Skin of body (tissue), 2 donors: ENCODE results near the gene S100A4. TPM values are rescaled to one million over a fixed set of nuclear protein-coding genes. Genes with fewer than 3 reads are reported as not detected.
"Not testable (repeated sequence)": the region's sequence is repeated elsewhere in the genome, so short reads cannot be mapped to it uniquely, and the experiment has no call there.

ENCODE experiments used
- DNase-seq: peaks from one replicate; lab custom pipeline; 2025; lab: John Stamatoyannopoulos, UW
- total RNA-seq: library from RNA; depleted of rRNA; stranded (reverse); fragments of >200 nt; gene quantifications from one replicate; pipeline ENCODE4 v1.2.3, GENCODE V29; 2014

Gene S100A4
- total RNA-seq, result 102 TPM

- peak; percentile 96 for DNase-seq
Measured at GRCh38 chr1:153545067-153546055, at the start of gene S100A4. Gene S100A4 (minus strand): TSS chr1:153545806. CDS start chr1:153544794, 1,012 bp downstream.

- no peak for DNase-seq
Measured at GRCh38 chr1:153592748-153593147, 47.1 kb upstream of the S100A4 start.

GRCh38 chr1:153588482-153588881 lies 42.9 kb upstream of the S100A4 start:
- no peak for DNase-seq

- not testable (repeated sequence) for DNase-seq
Measured at GRCh38 chr1:153588033-153588432, 42.4 kb upstream of the S100A4 start.

GRCh38 chr1:153587314-153587713 lies 41.7 kb upstream of the S100A4 start:
- no peak for DNase-seq

- DNase-seq, result no peak
Measured at GRCh38 chr1:153586347-153586746, 40.7 kb upstream of the S100A4 start.

GRCh38 chr1:153585006-153585405 lies 39.4 kb upstream of the S100A4 start:
- no peak for DNase-seq

- DNase-seq, result no peak
Measured at GRCh38 chr1:153583976-153584375, 38.4 kb upstream of the S100A4 start.

- not testable (repeated sequence) for DNase-seq
Measured at GRCh38 chr1:153583514-153583913, 37.9 kb upstream of the S100A4 start.

GRCh38 chr1:153582836-153583235 lies 37.2 kb upstream of the S100A4 start:
- DNase-seq, result not testable (repeated sequence)

GRCh38 chr1:153578936-153579335 lies 33.3 kb upstream of the S100A4 start:
- DNase-seq, result no peak

- no peak for DNase-seq
Measured at GRCh38 chr1:153578490-153578889, 32.9 kb upstream of the S100A4 start.

- DNase-seq, result no peak
Measured at GRCh38 chr1:153577624-153578051, 32.0 kb upstream of the S100A4 start.

GRCh38 chr1:153577138-153577537 lies 31.5 kb upstream of the S100A4 start:
- no peak for DNase-seq

- not testable (repeated sequence) for DNase-seq
Measured at GRCh38 chr1:153575497-153575896, 29.9 kb upstream of the S100A4 start.

- not testable (repeated sequence) for DNase-seq
Measured at GRCh38 chr1:153575081-153575491, 29.5 kb upstream of the S100A4 start.

- no peak for DNase-seq
Measured at GRCh38 chr1:153573351-153573750, 27.7 kb upstream of the S100A4 start.

GRCh38 chr1:153572569-153573015 lies 27.0 kb upstream of the S100A4 start:
- peak; percentile 42 for DNase-seq

GRCh38 chr1:153571706-153572105 lies 26.1 kb upstream of the S100A4 start:
- DNase-seq, result no peak

GRCh38 chr1:153570874-153571273 lies 25.3 kb upstream of the S100A4 start:
- DNase-seq, result no peak

- no peak for DNase-seq
Measured at GRCh38 chr1:153569465-153569864, 23.9 kb upstream of the S100A4 start.

GRCh38 chr1:153568367-153569099 lies 22.9 kb upstream of the S100A4 start:
- peak; percentile 78 for DNase-seq
